Smooth muscle cell (in vitro differentiated cells): ENCODE data around the gene SPATA3. TPM values are rescaled to one million over a fixed set of nuclear protein-coding genes. Genes with fewer than 3 reads are reported as not detected.

ENCODE experiments used
- DNase-seq: peaks from one replicate; lab custom pipeline; 2025; ENCODE audit not compliant: unreplicated experiment; lab: John Stamatoyannopoulos, UW
- H2AFZ ChIP-seq: fragments of 200-600 bp; sonication (generic); 2 replicates; pipeline ENCODE4 v1.6.0; 2016; ENCODE audit warnings: antibody characterized with exemption, low read depth, mild to moderate bottlenecking
- H3F3A ChIP-seq: fragments of 200-600 bp; sonication (generic); 2 replicates; pipeline ENCODE4 v1.6.0; 2017; ENCODE audit warnings: antibody characterized with exemption, low read depth
- H3K27ac ChIP-seq: fragments of 200-600 bp; sonication (generic); 2 replicates; pipeline ENCODE4 v1.5.1; 2016; ENCODE audit warnings: low read depth, mild to moderate bottlenecking
- H3K27me3 ChIP-seq: fragments of 200-600 bp; sonication (generic); 2 replicates; pipeline ENCODE4 v1.6.1; 2016; ENCODE audit warnings: low read depth, mild to moderate bottlenecking
- H3K36me3 ChIP-seq: fragments of 200-600 bp; sonication (generic); 2 replicates; pipeline ENCODE4 v1.5.1; 2016; ENCODE audit warnings: low read depth
- H3K4me1 ChIP-seq: fragments of 200-600 bp; sonication (generic); 2 replicates; pipeline ENCODE4 v1.5.1; 2016; ENCODE audit warnings: low read depth
- H3K4me2 ChIP-seq: fragments of 200-600 bp; sonication (generic); 2 replicates; pipeline ENCODE4 v1.6.0; 2016; ENCODE audit warnings: mild to moderate bottlenecking
- H3K4me3 ChIP-seq: fragments of 200-600 bp; sonication (generic); 2 replicates; pipeline ENCODE4 v1.5.1; 2016; ENCODE audit warnings: mild to moderate bottlenecking
- H3K79me2 ChIP-seq: fragments of 200-600 bp; sonication (generic); 2 replicates; pipeline ENCODE4 v1.6.0; 2016; ENCODE audit warnings: low read depth, mild to moderate bottlenecking
- H3K9ac ChIP-seq: fragments of 200-600 bp; sonication (generic); 2 replicates; pipeline ENCODE4 v1.6.0; 2016; ENCODE audit warnings: low read depth
- H3K9me3 ChIP-seq: fragments of 200-600 bp; sonication (generic); replicated peaks from 2 replicates; pipeline ENCODE4 v1.5.1; 2016; ENCODE audit warnings: low read depth
- H4K20me1 ChIP-seq: fragments of 200-600 bp; sonication (generic); 2 replicates; pipeline ENCODE4 v1.6.0; 2016; ENCODE audit warnings: low read depth
- CTCF ChIP-seq: fragments of 200-600 bp; sonication (generic); IDR thresholded peaks from 2 replicates; pipeline ENCODE4 v1.5.1; 2017; ENCODE audit warnings: borderline replicate concordance, mild to moderate bottlenecking, antibody characterized with exemption; ENCODE audit not compliant: insufficient read depth, poor library complexity, severe bottlenecking
- WGBS: methylation state at CpG from one replicate; pipeline ENCODE4 v1.1.7; 2016; ENCODE audit warnings: low lambda C conversion rate; 5-methylcytosine and 5-hydroxymethylcytosine counted together
- polyA plus RNA-seq: library from polyadenylated mRNA; unstranded; fragments of >200 nt; fragmentation: Nextera tagmentation; extraction: Ambion mirVana; gene quantifications from 2 replicates; pipeline ENCODE4 v1.2.1, GENCODE V29; 2016
- total RNA-seq: library from RNA; depleted of rRNA; stranded (reverse); fragments of >200 nt; gene quantifications from 2 replicates; pipeline ENCODE4 v1.2.3, GENCODE V29; 2014

SPATA3 gene
- total and polyA plus RNA-seq, 2 experiments from 2014 or later: not detected

- H2AFZ ChIP-seq: no peak overlapping the region
- H3K4me2 ChIP-seq: peak overlapping the region; percentile 71
- H3K27ac ChIP-seq: no peak overlapping the region
- no peaks in the 10 kb centered on the region for H3K79me2 ChIP-seq
- no peaks in the 10 kb centered on the region for H3K9me3 ChIP-seq
- H3K27me3 ChIP-seq: peaks cover 15% of the 10 kb centered on the region
- TF ChIP-seq CTCF: no peak
- peaks cover 4% of the 10 kb centered on the region for H3K4me1 ChIP-seq
- DNase-seq: no peak
- no peaks in the 10 kb centered on the region for H4K20me1 ChIP-seq
- H3K36me3 ChIP-seq: no peaks in the 10 kb centered on the region
- H3F3A ChIP-seq: no peaks in the 10 kb centered on the region
- no peak overlapping the region for H3K9ac ChIP-seq
- no peak overlapping the region for H3K4me3 ChIP-seq
- 54% methylated on average over 10 of the region's 10 CpGs for WGBS
Measured at GRCh38 chr2:231007286-231008098, 11.6 kb downstream of the SPATA3 start.

GRCh38 chr2:231008131-231008530 is 12.2 kb downstream of the SPATA3 start:
- Histone ChIP-seq H3K27ac (no peak overlapping the region), H3K4me3 (no peak overlapping the region), H3K9me3 (no peaks in the 10 kb centered on the region), H3K36me3 (no peaks in the 10 kb centered on the region), H3K79me2 (no peaks in the 10 kb centered on the region), H3K27me3 (peaks cover 19% of the 10 kb centered on the region), H3K4me2 (no peak overlapping the region), H3F3A (no peaks in the 10 kb centered on the region), H3K4me1 (peaks cover 4% of the 10 kb centered on the region), H3K9ac (no peak overlapping the region), H4K20me1 (no peaks in the 10 kb centered on the region), H2AFZ (no peak overlapping the region)
- no peak for DNase-seq
- WGBS: 88% methylated on average over 6 of the region's 6 CpGs
- no peak for TF ChIP-seq CTCF

GRCh38 chr2:231009236-231009919 is 13.5 kb downstream of the SPATA3 start:
- DNase-seq: no peak
- no peak overlapping the region for H3K9ac ChIP-seq
- H3K27me3 ChIP-seq: peaks cover 13% of the 10 kb centered on the region
- H3K27ac ChIP-seq: no peak overlapping the region
- TF ChIP-seq CTCF: no peak
- H3K4me3 ChIP-seq: no peak overlapping the region
- H3K4me2 ChIP-seq: no peak overlapping the region
- WGBS: 75% methylated on average over 14 of the region's 14 CpGs
- H3F3A ChIP-seq: no peaks in the 10 kb centered on the region
- H3K4me1 ChIP-seq: peaks cover 4% of the 10 kb centered on the region
- no peaks in the 10 kb centered on the region for H3K36me3 ChIP-seq
- no peaks in the 10 kb centered on the region for H3K79me2 ChIP-seq
- no peaks in the 10 kb centered on the region for H4K20me1 ChIP-seq
- no peak overlapping the region for H2AFZ ChIP-seq
- H3K9me3 ChIP-seq: no peaks in the 10 kb centered on the region
